ENCODE results near the gene SPG7. TPM values are rescaled to one million over a fixed set of nuclear protein-coding genes. Genes with fewer than 3 reads are reported as not detected.
A peak's percentile ranks its signal among the peaks of the same experiment; 100 is the strongest.

Gene SPG7
- total and polyA plus RNA-seq, 8 donors = 25.7 to 212 (median 51.1) TPM

GRCh38 chr16:89571636-89572035 is 63.4 kb downstream of the SPG7 start:
- DNase-seq (no peak), ATAC-seq (no peak), FAIRE-seq (no peak)
- Histone ChIP-seq H3K9me3 (no peaks in the 10 kb centered on the region), H3K4me1 (peaks cover 0 to 7% (median 0%) of the 10 kb centered on the region in 3 donors), H3K27ac (no peak overlapping the region), H3K4me3 (no peak overlapping the region), H3K36me3 (no peaks in the 10 kb centered on the region), H3K27me3 (peaks cover 0 to 4% (median 0%) of the 10 kb centered on the region in 4 donors)
- WGBS, 2 donors = 88 to 89% methylated on average over 18 of the region's 18 CpGs
- TF ChIP-seq CTCF (IDR thresholded peaks at IDR 0.05) = no peak
- intact Hi-C loops (cut with DNase I) = no loop called here

DNA sequence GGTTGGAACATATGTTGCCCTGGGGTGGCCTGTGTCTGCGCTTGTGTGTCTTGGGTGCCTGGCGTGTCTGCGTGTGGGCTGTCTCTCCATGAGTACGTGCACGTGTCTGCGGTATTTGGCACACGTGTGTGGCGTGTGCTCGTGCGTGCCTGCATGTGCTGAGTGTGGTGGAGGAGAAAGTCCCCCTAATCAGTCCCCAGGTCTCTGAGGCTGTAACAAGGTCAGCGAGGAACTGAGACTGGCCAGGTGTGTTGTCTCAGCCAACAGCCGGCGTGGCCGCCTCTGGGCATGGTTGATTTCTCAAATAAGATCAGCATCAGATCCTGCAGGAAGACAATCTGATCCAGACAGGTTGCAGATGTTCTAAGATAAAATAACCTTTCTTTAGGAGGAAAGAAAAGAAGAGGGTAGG is 63.9 kb downstream of the SPG7 start:
- FAIRE-seq (no peak), ATAC-seq (peak in 2 of 4 donors; percentile 17 to 30), DNase-seq (no peak)
- intact Hi-C loops (cut with DNase I) = no loop called here
- 29 to 33% methylated on average over 14 of the region's 14 CpGs for WGBS, 2 donors
- Histone ChIP-seq H3K4me3 (no peak overlapping the region), H3K36me3 (no peaks in the 10 kb centered on the region), H3K27me3 (peaks cover 0 to 4% (median 0%) of the 10 kb centered on the region in 4 donors), H3K4me1 (peaks cover 0 to 7% (median 0%) of the 10 kb centered on the region in 3 donors), H3K27ac (no peak overlapping the region), H3K9me3 (no peaks in the 10 kb centered on the region)
- TF ChIP-seq CTCF (IDR thresholded peaks at IDR 0.05) = no peak

DNA sequence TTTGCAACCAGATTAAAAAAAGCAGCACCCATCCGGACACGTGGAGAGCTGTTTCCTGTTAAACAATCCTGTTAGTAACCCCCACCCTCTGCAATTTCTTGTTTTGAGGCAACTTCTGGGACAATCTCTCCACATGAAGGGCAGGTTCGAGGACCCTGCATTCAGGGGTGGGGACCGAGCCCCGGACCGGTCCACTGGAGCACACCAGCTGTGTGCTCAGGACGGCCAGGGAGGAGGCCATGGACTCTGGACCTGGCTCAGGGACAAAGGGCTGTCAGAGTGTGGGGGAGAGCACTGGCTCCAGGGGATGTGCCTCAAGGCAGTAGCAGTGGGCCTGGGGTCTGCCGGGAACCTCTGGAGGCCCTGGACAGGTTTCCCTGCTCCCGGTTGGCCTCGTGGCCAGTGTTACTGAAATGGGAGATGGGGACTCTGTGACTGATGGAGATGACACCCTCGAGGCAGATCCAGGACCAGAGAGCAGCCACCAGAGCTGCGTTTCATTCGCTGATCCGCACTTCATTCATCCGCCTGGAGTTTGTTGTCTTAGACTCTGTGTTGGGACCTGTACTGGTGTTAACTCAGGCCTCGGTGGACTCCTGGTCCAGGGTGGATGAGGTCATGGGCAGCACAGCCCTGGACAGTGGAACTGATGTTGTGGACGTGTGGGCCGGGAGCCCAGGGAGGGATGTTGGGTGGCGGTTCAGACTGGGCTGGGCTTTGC is 64.4 kb downstream of the SPG7 start:
- H3K27me3 ChIP-seq = peaks cover 0 to 4% (median 0%) of the 10 kb centered on the region in 4 donors
- WGBS, 2 donors = 61 to 64% methylated on average over 19 of the region's 19 CpGs

DNA sequence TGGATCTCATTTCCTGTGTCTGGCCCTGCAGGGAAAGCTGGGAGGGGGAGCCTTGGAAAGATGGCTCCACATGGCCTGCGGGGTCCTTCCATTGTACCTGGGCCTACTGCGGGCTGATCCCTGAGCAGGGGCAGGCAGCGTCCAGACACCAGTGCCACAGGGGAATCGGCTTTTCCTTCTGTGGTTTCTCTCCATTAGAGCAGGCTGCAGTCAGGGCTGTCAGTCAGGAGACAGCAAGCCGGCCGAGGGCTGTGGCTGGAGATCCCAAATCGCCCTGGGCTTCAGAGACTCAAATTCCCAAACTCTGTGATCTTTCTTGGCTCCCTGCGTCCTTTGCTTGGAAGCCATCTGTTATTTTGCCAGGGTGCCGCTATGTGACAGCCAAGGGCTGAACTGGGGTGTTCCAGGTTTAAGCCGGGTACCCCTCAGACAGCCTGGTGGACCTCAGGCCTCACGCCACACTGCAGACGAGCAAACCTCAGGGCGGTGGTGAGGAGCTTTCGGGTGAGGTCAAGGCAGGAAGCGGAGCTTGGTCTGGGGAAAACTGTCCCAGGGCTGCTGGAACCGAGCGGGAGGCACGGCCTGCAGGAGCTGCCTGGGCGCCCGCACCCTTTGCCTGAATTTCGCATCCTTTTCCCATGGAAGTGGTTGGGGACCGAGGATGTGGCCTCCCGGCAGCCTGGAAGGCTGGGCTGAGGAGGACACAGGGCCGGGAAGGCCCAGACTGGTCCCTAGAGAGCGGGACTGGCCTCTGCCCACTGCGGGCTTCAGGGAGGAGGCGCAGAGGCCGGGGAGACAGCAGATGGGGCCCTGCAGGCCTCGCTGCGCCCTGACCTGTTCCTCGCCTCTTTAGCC is 65.8 kb downstream of the SPG7 start:
- H3K27ac ChIP-seq = no peak overlapping the region
- H3K4me3 ChIP-seq = peak overlapping the region in 1 of 4 donors; percentile 33
- FAIRE-seq (no peak), DNase-seq (no peak), ATAC-seq (no peak)
- peaks cover 0 to 4% (median 0%) of the 10 kb centered on the region in 4 donors for H3K27me3 ChIP-seq
- TF ChIP-seq CTCF (IDR thresholded peaks at IDR 0.05) = no peak
- peaks cover 0 to 7% (median 0%) of the 10 kb centered on the region in 3 donors for H3K4me1 ChIP-seq
- WGBS, 2 donors = 83 to 85% methylated on average over 31 of the region's 31 CpGs
- intact Hi-C loops (cut with DNase I) = no loop called here
- H3K36me3 ChIP-seq = no peaks in the 10 kb centered on the region
- no peaks in the 10 kb centered on the region for H3K9me3 ChIP-seq

More for the DNA sequence above, 64.4 kb downstream of the SPG7 start:
- Histone ChIP-seq H3K4me1 (peaks cover 0 to 7% (median 0%) of the 10 kb centered on the region in 3 donors), H3K4me3 (no peak overlapping the region), H3K9me3 (no peaks in the 10 kb centered on the region), H3K27ac (no peak overlapping the region), H3K36me3 (no peaks in the 10 kb centered on the region)
- no peak for TF ChIP-seq CTCF (IDR thresholded peaks at IDR 0.05)
- FAIRE-seq (no peak), DNase-seq (no peak), ATAC-seq (no peak)
- intact Hi-C loops (cut with DNase I) = no loop called here

Measured in pancreas (tissue), 10 donors.